ENCODE results near the gene ELOVL2.
"Not testable (repeated sequence)": the region's sequence is repeated elsewhere in the genome, so short reads cannot be mapped to it uniquely, and the experiment has no call there.

ELOVL2 gene

DNA sequence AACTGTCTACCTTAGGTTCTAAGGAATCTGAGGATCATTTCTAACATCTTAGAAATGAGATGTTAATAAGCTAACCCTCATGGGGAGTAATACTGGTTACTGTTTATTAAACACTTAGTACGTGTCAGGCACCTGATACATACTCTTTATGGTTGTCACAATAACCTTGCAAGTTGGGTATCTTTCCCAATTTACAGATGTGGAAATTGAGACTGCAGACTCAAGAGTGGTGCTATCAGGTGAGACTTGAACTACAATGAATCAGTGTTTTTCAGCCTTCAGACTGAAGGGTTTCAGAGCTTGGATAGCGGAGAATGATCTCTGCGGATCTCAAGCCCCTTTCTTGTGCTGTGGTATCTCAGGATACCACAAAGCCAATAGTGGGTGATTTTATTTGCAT is 27.0 kb downstream of the ELOVL2 start:
- FAIRE-seq: no peak

- FAIRE-seq: no peak
These were observed 27.7 kb downstream of the ELOVL2 start for GRCh38 chr6:11016452-11016851.

- FAIRE-seq: no peak
These were observed 29.0 kb downstream of the ELOVL2 start for GRCh38 chr6:11015102-11015501.

DNA sequence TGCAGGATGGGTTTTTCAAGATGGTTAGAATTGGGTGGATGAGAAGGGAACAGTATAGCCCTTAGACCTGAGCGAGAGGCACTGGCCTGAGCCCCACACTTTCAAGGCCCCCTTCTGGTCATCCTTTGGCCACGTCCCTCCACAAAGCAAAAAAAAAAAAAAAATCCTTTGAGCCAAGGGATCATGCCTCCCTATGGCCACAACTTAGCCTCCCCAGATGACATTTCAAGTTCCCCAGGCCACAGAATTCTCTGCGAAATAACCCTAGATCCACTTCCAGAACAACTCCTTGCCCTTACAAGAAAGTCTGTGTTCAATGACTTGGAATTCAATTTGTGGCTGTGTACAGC is 30.4 kb downstream of the ELOVL2 start:
- FAIRE-seq: no peak

- no peak for FAIRE-seq
These were observed 31.0 kb downstream of the ELOVL2 start for GRCh38 chr6:11012976-11013720.

DNA sequence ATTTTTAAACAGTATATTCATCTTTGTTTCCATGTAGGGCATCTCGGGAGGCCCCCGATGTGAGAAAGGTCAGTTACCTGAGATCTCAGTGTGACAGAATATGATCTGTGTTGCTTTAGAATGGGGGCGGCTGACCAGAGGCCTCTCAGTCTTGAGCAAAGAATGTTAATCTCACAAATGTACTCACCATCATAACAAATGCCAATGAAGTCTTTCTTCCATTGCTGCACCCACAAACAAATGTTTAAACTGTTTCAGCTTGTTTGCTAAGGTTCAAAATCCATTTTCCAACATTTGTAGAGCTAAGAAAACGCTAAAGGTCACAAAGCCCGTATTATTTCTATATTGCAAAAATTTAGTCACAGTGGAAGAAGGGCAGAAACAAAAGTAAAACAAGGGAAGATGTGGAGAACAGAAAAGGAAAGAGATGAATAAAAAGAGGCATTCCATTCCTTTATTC is 31.8 kb downstream of the ELOVL2 start:
- FAIRE-seq: no peak

- FAIRE-seq: no peak
These were observed 32.3 kb downstream of the ELOVL2 start for GRCh38 chr6:11011787-11012234.

DNA sequence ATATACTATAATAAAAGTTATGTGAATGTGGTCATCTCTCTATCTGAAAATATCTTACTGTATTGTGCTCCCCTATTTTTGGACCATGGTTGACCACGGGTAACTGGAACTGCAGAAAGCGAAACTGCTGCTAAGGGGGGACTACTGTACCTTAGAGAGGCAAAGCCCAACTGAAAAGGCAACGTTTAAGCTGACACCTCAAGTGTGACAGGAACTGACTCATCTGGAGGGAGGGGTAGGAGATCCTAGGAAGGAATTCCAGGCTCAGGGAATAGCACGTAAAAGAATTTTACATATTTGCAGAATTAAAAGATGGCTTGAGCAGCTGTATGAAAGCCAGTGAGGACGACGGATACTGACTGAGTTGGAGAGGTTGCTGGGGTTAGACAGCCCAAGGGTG is 34.8 kb downstream of the ELOVL2 start:
- FAIRE-seq: no peak

DNA sequence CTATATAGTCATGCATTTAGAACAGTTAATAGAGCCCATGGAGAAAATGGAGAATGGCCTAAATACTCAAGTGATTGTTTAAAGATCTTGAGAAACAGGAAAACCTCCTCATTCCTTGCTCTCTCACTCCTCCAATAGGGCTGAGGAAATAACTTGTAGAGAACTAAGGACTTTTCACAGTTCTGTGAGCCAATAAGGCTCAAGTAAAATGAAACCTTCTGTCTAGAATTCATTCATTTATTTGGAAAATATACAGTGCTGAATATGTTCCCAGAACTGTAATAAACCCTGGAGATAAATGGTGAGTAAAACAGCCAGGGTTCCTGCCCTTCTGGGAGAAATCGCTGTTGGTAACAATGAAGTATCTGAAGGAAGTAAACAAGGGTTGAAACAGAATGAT is 35.3 kb downstream of the ELOVL2 start:
- FAIRE-seq: no peak

DNA sequence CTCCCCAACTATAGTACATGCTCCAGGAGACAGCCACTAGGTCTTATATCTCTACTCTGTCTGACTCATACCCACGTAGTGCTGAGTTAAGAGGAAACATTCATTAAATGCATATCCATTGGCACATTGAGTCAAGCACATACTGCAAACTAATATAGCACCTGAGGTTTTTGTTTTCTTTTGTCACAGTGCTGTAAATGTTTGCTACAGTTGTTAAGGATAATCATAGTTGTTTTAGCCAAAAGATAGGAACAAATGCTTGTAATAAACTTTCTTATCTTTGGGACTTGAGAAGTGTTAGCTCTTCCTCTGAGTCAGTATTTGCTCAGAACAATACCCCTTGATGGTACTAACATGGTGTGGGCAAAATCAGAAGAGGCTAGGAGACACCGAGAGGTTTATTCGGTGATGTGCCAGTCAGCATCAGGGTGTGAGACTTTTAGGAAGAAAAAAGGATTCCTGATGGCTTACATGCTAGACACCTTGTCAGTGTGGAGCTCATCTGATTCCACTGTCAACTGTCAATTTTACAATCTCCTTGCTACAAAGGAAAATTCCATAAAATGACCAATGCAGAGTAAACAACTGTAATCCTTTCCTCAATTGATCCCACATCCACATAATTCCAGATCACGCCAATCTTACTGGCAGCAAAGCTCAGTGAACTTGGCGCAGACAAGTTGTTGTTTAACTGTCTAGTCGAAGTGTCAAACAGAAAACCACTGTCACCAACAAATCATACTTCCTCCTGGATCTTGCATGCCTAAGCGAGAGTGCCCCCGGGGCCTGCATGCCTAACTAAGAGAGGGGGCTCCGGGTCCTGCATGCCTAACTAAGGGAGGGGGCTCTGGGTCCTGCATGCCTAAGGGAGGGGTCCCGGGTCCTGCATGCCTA is 36.1 kb downstream of the ELOVL2 start:
- FAIRE-seq: no peak

- FAIRE-seq: no peak
These were observed 38.0 kb downstream of the ELOVL2 start for GRCh38 chr6:11006061-11006460.

- not testable (repeated sequence) for FAIRE-seq
These were observed 40.8 kb downstream of the ELOVL2 start for GRCh38 chr6:11003297-11003696.

DNA sequence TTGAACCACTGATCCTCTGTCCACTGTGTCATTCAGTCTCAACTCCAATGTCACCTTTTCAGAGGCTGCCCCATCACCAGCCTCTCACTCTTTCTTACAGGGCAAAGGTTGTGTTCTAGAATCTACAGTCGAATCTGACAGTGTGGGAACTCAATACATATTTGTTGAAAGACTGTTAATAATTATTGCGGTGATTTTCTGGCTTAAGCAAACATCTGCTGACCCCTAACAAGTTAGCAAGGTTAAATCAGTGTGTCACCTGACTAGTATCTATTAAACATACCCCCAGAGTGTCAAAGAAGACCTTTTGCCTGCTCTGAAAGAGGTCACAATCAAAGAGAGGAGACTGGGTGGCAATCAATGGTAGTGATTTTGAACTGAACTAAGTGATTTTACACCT is 41.9 kb downstream of the ELOVL2 start:
- FAIRE-seq: no peak

- FAIRE-seq: no peak
These were observed 44.1 kb downstream of the ELOVL2 start for GRCh38 chr6:10999994-11000393.

- FAIRE-seq: no peak
These were observed 48.9 kb downstream of the ELOVL2 start for GRCh38 chr6:10995114-10995707.

DNA sequence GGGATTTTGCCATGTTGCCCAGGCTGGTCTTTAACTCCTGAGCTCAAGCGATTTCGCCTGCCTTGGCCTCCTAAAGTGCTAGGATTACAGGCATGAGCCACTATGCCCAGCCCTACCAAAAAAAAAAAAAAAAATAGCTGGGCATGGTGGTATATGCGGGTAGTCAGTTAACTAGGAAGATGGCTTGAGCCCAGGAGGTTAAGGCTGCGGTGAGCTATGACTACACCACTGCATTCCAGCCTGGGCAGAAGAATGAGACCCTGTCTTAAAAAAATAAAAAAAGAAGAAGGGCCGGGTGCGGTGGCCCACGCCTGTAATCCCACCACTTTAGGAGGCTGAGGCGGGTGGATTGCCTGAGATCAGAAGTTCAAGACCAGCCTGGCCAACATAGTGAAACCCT is 50.2 kb downstream of the ELOVL2 start:
- FAIRE-seq: no peak

DNA sequence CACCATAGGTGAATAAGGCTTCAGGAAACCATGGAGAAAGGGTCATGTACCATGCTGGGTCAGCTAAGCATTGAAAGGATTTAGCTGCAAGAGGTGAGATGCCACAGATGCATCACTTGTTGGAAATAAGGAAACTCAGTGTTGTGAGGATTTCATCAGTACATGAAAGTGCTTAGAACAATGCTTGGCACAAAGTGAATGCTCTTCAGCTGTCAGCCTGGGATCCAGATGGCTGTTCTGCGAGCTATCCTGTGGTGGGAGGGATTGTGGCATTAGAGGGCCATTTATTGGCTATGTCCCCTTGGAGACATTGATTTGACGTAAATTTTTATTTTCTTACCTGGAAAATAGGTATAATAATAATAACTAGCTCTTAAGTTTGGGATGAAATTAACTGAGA is 53.0 kb downstream of the ELOVL2 start:
- no peak for FAIRE-seq

- FAIRE-seq: no peak
These were observed 54.5 kb downstream of the ELOVL2 start for GRCh38 chr6:10989587-10989986.

DNA sequence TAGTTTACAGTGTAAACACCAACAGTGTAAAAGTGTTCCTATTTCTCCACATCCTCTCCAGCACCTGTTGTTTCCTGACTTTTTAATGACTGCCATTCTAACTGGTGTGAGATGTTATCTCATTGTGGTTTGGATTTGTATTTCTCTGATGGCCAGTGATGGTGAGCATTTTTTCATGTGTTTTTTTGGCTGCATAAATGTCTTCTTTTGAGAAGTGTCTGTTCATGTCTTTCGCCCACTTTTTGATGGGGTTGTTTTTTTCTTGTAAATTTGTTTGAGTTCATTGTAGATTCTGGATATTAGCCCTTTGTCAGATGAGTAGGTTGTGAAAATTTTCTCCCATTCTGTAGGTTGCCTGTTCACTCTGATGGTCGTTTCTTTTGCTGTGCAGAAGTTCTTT is 59.1 kb downstream of the ELOVL2 start:
- not testable (repeated sequence) for FAIRE-seq

DNA sequence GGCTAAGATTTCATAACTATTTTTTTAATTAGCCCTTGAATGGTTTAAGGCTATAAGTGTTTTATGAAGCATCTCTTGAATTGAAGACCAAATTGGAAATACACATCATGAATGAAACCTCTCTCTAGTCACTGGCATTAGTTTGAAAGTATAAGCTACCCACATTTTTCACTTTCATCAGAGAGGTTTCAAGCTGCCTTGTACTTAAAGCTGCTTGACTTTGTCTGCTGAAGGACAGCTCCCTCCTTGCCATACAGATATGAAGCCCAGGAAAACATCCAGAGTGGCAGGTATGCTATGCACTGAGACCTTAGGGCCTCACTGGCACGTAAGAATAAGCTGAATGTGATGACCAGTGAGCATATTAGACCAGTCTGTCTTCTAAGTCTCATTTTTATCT is 62.7 kb downstream of the ELOVL2 start:
- no peak for FAIRE-seq

DNA sequence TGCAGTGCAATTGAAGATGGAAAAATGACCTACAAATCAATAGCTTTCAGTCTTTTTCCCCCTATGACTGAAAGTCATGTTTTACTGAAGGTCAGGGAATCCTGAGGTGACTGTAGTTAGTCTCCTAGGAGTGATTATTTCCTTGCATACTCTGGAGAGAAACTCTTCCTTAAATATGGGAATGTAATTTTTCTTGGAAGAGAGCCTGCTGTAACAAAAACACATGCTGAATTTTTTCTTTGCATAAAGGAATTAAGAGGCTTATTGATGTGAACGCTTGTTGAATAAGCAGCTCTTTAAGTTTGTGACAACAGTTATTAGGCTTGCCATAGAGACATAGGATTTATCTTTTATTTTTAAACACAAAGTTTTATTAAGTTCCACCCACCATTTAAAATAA is 64.5 kb downstream of the ELOVL2 start:
- no peak for FAIRE-seq

GRCh38 chr6:10977231-10977968 is 66.7 kb downstream of the ELOVL2 start:
- FAIRE-seq: no peak

DNA sequence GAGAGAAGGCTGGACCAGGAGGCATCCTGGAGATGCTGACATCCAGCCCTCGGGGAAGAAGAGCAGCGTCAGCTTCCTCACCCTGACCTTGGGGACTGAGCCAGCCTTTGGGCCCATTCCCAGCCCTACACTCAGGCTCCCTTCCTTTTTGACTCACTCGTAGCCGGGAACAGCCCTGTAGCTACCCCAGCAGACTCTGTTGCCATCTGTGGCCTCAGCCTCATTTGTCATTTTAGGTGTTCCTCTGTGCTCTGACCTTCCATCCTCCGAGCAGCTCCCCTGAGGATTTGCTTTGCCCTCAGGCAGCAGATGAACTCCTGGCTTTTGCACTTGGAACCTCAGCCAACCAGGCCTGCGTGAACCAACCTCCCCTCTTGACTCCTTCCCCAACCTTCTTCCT is 67.5 kb downstream of the ELOVL2 start:
- FAIRE-seq: no peak
